Measurements from ENCODE around the gene B3GNT5. TPM values are rescaled to one million over a fixed set of nuclear protein-coding genes. Genes with fewer than 3 reads are reported as not detected.

The B3GNT5 gene
- total RNA-seq, 1 experiment from 2014 or later = 8.6 TPM

DNA sequence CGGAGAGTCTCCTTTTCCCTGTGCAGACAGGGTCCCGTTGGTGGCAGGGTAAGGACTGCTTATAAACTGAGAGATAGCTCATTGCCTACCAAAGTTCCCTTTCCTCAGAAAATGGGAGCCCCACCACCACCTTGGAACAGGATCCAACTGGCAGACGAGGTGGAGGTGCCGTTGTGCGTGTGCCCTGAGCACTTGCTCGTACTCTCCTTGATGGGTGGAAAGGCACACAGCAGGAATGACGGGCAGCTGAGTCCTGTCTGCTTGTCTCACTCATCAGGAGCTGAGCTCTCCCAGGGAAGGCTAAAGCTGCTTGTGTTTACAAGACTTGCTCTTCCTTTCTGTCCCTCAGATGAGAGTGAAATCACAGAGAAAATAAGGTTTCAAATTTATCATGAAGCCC lies 60.7 kb downstream of the B3GNT5 start:
- H3K27ac ChIP-seq (ENCODE audit: low read length) = no peak overlapping the region
- H2AFZ ChIP-seq (ENCODE audit: low read length) = no peak overlapping the region
- no peaks in the 10 kb centered on the region for H3K9me2 ChIP-seq (replicated peaks; ENCODE audit: insufficient read depth, low read length)
- H3K4me1 ChIP-seq (ENCODE audit: low read length) = peaks cover 13% of the 10 kb centered on the region
- no peak overlapping the region for H3K4me2 ChIP-seq (ENCODE audit: low read depth, low read length, poor library complexity, severe bottlenecking)
- H3K27me3 ChIP-seq (ENCODE audit: low read length) = no peaks in the 10 kb centered on the region
- no peaks in the 10 kb centered on the region for H3K9me3 ChIP-seq (ENCODE audit: low read length)
- H3K36me3 ChIP-seq (ENCODE audit: insufficient read depth, low read length) = peaks cover 4% of the 10 kb centered on the region; the same call in 1 of the 2 replicates
- H3K9ac ChIP-seq (ENCODE audit: low read length) = no peak overlapping the region
- DNase-seq = no peak
- no peaks in the 10 kb centered on the region for H3K79me2 ChIP-seq (ENCODE audit: low read length)
- no peaks in the 10 kb centered on the region for H4K20me1 ChIP-seq (ENCODE audit: insufficient read depth, low read depth, low read length)
- H3K4me3 ChIP-seq (ENCODE audit: low read length) = no peak overlapping the region

DNA sequence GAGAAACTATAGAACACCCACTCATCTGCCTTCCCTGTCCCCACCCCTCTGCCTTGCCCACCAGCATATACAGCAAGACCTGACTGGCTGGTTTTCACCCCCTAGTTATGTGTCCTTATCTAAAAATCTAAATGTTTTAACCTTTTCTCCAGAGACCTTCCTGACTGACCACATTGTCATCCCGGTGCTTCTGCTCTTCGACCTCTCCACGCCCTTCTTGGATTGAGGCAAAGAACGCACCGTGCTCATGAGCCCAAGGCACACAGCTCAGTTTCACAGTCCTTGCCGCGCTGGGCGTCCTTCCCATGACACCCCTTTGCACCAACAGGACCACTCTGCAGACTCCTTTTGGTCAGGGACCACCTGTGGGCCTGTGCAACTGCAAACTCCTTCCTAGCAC lies 62.7 kb downstream of the B3GNT5 start:
- Histone ChIP-seq H3K9ac (ENCODE audit: low read length) (no peak overlapping the region), H3K27me3 (ENCODE audit: low read length) (no peaks in the 10 kb centered on the region), H3K79me2 (ENCODE audit: low read length) (no peaks in the 10 kb centered on the region), H3K9me3 (ENCODE audit: low read length) (no peaks in the 10 kb centered on the region), H3K9me2 (replicated peaks; ENCODE audit: insufficient read depth, low read length) (no peaks in the 10 kb centered on the region), H3K36me3 (ENCODE audit: insufficient read depth, low read length) (no peaks in the 10 kb centered on the region), H3K4me2 (ENCODE audit: low read depth, low read length, poor library complexity, severe bottlenecking) (no peak overlapping the region), H2AFZ (ENCODE audit: low read length) (no peak overlapping the region), H3K4me1 (ENCODE audit: low read length) (peaks cover 13% of the 10 kb centered on the region), H4K20me1 (ENCODE audit: insufficient read depth, low read depth, low read length) (no peaks in the 10 kb centered on the region), H3K27ac (ENCODE audit: low read length) (no peak overlapping the region), H3K4me3 (ENCODE audit: low read length) (no peak overlapping the region)
- DNase-seq = no peak

- no peak for DNase-seq
- peaks cover 12% of the 10 kb centered on the region for H3K4me1 ChIP-seq (ENCODE audit: low read length)
These were observed 64.2 kb downstream of the B3GNT5 start for GRCh38 chr3:183317271-183317670.

GRCh38 chr3:183317886-183318865 lies 65.1 kb downstream of the B3GNT5 start:
- Histone ChIP-seq H4K20me1 (ENCODE audit: insufficient read depth, low read depth, low read length) (no peaks in the 10 kb centered on the region), H3K27me3 (ENCODE audit: low read length) (no peaks in the 10 kb centered on the region), H3K9me2 (replicated peaks; ENCODE audit: insufficient read depth, low read length) (no peaks in the 10 kb centered on the region), H3K79me2 (ENCODE audit: low read length) (no peaks in the 10 kb centered on the region), H3K4me2 (ENCODE audit: low read depth, low read length, poor library complexity, severe bottlenecking) (no peak overlapping the region), H2AFZ (ENCODE audit: low read length) (no peak overlapping the region), H3K9me3 (ENCODE audit: low read length) (no peaks in the 10 kb centered on the region), H3K27ac (ENCODE audit: low read length) (no peak overlapping the region), H3K4me3 (ENCODE audit: low read length) (no peak overlapping the region), H3K9ac (ENCODE audit: low read length) (no peak overlapping the region), H3K36me3 (ENCODE audit: insufficient read depth, low read length) (no peaks in the 10 kb centered on the region), H3K4me1 (ENCODE audit: low read length) (peaks cover 6% of the 10 kb centered on the region; the same call in 1 of the 2 replicates)
- no peak for DNase-seq

More at GRCh38 chr3:183317271-183317670, 64.2 kb downstream of the B3GNT5 start:
- Histone ChIP-seq H3K9me2 (replicated peaks; ENCODE audit: insufficient read depth, low read length) (no peaks in the 10 kb centered on the region), H3K36me3 (ENCODE audit: insufficient read depth, low read length) (no peaks in the 10 kb centered on the region), H3K4me3 (ENCODE audit: low read length) (no peak overlapping the region), H3K79me2 (ENCODE audit: low read length) (no peaks in the 10 kb centered on the region), H3K9me3 (ENCODE audit: low read length) (no peaks in the 10 kb centered on the region), H4K20me1 (ENCODE audit: insufficient read depth, low read depth, low read length) (no peaks in the 10 kb centered on the region), H2AFZ (ENCODE audit: low read length) (no peak overlapping the region), H3K27ac (ENCODE audit: low read length) (no peak overlapping the region), H3K27me3 (ENCODE audit: low read length) (no peaks in the 10 kb centered on the region), H3K4me2 (ENCODE audit: low read depth, low read length, poor library complexity, severe bottlenecking) (no peak overlapping the region), H3K9ac (ENCODE audit: low read length) (no peak overlapping the region)

DNA sequence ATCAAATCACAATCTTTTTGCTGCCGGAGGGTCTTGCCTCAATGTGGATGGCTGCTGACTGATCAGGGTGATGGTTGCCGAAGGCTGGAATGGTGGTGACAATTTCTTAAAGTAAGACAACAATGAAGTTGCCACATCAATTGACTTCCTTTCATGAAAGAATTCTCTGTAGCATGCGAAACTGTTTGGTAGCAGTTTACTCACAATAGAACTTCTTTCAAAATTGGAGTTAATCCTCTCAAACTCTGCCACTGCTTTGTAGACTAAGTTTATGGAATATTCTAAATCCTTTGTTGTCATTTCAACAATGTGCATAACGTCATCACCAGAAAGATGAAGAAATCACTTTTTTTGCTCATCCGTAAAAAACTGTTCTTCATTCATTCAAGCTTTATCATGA lies 65.8 kb downstream of the B3GNT5 start:
- Histone ChIP-seq H3K4me1 (ENCODE audit: low read length) (peaks cover 6% of the 10 kb centered on the region; the same call in 1 of the 2 replicates), H3K9ac (ENCODE audit: low read length) (no peak overlapping the region), H3K79me2 (ENCODE audit: low read length) (no peaks in the 10 kb centered on the region), H3K4me2 (ENCODE audit: low read depth, low read length, poor library complexity, severe bottlenecking) (no peak overlapping the region), H2AFZ (ENCODE audit: low read length) (no peak overlapping the region), H3K4me3 (ENCODE audit: low read length) (no peak overlapping the region), H3K36me3 (ENCODE audit: insufficient read depth, low read length) (no peaks in the 10 kb centered on the region), H4K20me1 (ENCODE audit: insufficient read depth, low read depth, low read length) (no peaks in the 10 kb centered on the region), H3K9me2 (replicated peaks; ENCODE audit: insufficient read depth, low read length) (no peaks in the 10 kb centered on the region), H3K9me3 (ENCODE audit: low read length) (no peaks in the 10 kb centered on the region), H3K27ac (ENCODE audit: low read length) (no peak overlapping the region), H3K27me3 (ENCODE audit: low read length) (no peaks in the 10 kb centered on the region)
- no peak for DNase-seq

DNA sequence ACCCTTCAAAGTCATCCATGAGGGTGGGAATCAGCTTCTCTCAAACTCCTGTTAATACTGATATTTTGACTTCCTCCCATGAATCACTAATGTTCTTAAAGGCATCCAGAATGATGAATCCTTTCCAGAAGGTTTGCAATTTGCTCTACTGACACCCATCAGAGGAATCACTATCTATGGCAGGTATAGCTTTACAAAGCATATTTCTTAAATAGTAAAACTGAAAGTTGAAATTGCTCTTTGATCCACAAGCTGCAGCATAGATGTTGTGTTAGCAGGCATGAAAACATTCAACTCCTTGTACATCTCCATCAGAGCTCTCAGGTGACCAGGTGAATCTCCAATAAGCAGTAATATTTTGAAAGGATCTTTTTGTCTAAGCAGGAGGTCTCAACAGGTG lies 66.3 kb downstream of the B3GNT5 start:
- no peak overlapping the region for H3K4me2 ChIP-seq (ENCODE audit: low read depth, low read length, poor library complexity, severe bottlenecking)
- no peaks in the 10 kb centered on the region for H3K9me3 ChIP-seq (ENCODE audit: low read length)
- no peaks in the 10 kb centered on the region for H4K20me1 ChIP-seq (ENCODE audit: insufficient read depth, low read depth, low read length)
- no peaks in the 10 kb centered on the region for H3K79me2 ChIP-seq (ENCODE audit: low read length)
- no peaks in the 10 kb centered on the region for H3K27me3 ChIP-seq (ENCODE audit: low read length)
- no peaks in the 10 kb centered on the region for H3K36me3 ChIP-seq (ENCODE audit: insufficient read depth, low read length)
- H3K4me3 ChIP-seq (ENCODE audit: low read length) = no peak overlapping the region
- H3K9ac ChIP-seq (ENCODE audit: low read length) = no peak overlapping the region
- DNase-seq = no peak
- H3K27ac ChIP-seq (ENCODE audit: low read length) = no peak overlapping the region
- H2AFZ ChIP-seq (ENCODE audit: low read length) = no peak overlapping the region
- H3K9me2 ChIP-seq (replicated peaks; ENCODE audit: insufficient read depth, low read length) = no peaks in the 10 kb centered on the region
- H3K4me1 ChIP-seq (ENCODE audit: low read length) = peaks cover 6% of the 10 kb centered on the region; the same call in 1 of the 2 replicates

Small RNA genes lying within 50 kb of the gene (small RNA-seq; reads per million reads assigned to genes)
- gene RNA5SP151 = not detected

Other genes starting within 250 kb of the B3GNT5 start
- gene MCCC1, start 153.8 kb upstream of the B3GNT5 start, total RNA-seq (2014; rRNA removed; shearing (Covaris generic); ENCODE audit: low replicate concordance) = 60.4 and 61.7 TPM in 2 replicates
- 44.0 and 102 TPM in 2 replicates for gene LAMP3, start 90.5 kb upstream of the B3GNT5 start, total RNA-seq (2014; rRNA removed; shearing (Covaris generic); ENCODE audit: low replicate concordance)
- 11.3 and 12.2 TPM in 2 replicates for gene MCF2L2, start 175.4 kb downstream of the B3GNT5 start, total RNA-seq (2014; rRNA removed; shearing (Covaris generic); ENCODE audit: low replicate concordance)